IMR-90 (cell line): ENCODE measurements around the gene LYVE1.

Source experiments
- BHLHE40 ChIP-seq: fragments of 150-350 bp; IDR thresholded peaks from 2 replicates; pipeline ENCODE4 v1.6.1; 2016; ENCODE audit warnings: mild to moderate bottlenecking, low read depth, low read length
- CEBPB ChIP-seq: IDR thresholded peaks from 2 replicates; pipeline ENCODE4 v1.6.1; 2012; ENCODE audit warnings: low read depth, low read length, improper control_type of control experiment
- MAFK ChIP-seq: IDR thresholded peaks from 2 replicates; pipeline ENCODE4 v1.6.1; 2012; ENCODE audit warnings: low read depth, low read length, improper control_type of control experiment
- NFE2L2 ChIP-seq: fragments of 150-350 bp; IDR thresholded peaks from 2 replicates; pipeline ENCODE4 v1.6.1; 2016; ENCODE audit warnings: low read depth, mild to moderate bottlenecking, low read length
- POLR2A ChIP-seq: IDR thresholded peaks from 2 replicates; pipeline ENCODE4 v1.6.1; 2012; ENCODE audit warnings: mild to moderate bottlenecking, low read depth, low read length
- RFX5 ChIP-seq: IDR thresholded peaks from 2 replicates; pipeline ENCODE4 v1.8.0; 2012; ENCODE audit warnings: low read depth, mild to moderate bottlenecking, low read length, moderate library complexity
- SMC3 ChIP-seq: fragments of 150-350 bp; IDR thresholded peaks from 2 replicates; pipeline ENCODE4 v1.6.1; 2016; ENCODE audit warnings: low read depth, mild to moderate bottlenecking, antibody characterized with exemption, low read length, moderate library complexity
- TF ChIP-seq, protein P1 (sequence below): conservative IDR thresholded peaks from 2 replicates; pipeline ENCODE4 v1.5.1; 2012; ENCODE audit warnings: mild to moderate bottlenecking, low read depth, low read length, improper control_type of control experiment

GRCh38 chr11:10544491-10545465 lies 23.7 kb downstream of the LYVE1 start:
- no peak for TF ChIP-seq RFX5
- no peak for TF ChIP-seq CEBPB
- TF ChIP-seq, protein P1, sequence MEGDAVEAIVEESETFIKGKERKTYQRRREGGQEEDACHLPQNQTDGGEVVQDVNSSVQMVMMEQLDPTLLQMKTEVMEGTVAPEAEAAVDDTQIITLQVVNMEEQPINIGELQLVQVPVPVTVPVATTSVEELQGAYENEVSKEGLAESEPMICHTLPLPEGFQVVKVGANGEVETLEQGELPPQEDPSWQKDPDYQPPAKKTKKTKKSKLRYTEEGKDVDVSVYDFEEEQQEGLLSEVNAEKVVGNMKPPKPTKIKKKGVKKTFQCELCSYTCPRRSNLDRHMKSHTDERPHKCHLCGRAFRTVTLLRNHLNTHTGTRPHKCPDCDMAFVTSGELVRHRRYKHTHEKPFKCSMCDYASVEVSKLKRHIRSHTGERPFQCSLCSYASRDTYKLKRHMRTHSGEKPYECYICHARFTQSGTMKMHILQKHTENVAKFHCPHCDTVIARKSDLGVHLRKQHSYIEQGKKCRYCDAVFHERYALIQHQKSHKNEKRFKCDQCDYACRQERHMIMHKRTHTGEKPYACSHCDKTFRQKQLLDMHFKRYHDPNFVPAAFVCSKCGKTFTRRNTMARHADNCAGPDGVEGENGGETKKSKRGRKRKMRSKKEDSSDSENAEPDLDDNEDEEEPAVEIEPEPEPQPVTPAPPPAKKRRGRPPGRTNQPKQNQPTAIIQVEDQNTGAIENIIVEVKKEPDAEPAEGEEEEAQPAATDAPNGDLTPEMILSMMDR, result no peak
- no peak for TF ChIP-seq SMC3
- TF ChIP-seq MAFK, result no peak
- no peak for TF ChIP-seq POLR2A
- no peak for TF ChIP-seq NFE2L2
- TF ChIP-seq BHLHE40, result no peak
